Measurements from ENCODE around the gene S1PR3.

Gene S1PR3

DNA sequence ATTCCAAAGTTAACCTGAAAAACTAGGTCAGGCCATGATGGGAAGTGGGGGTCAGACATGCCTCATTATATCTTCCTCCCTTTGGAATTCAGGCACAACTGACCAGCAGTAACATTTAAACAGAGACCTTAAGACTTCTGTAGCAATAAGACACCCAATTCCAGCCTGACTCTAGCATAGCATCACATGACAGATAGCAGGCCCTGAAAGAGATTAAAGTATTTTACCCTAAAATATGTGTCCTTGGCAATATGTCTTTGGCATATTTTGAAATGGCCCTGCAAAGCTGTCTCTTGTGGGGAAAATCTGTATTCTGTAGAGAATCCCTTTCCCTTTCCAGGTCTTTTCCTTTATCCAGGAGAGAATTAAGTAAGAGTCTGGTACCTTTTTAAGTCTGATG lies 34.3 kb downstream of the S1PR3 start:
- Mint-ChIP-seq H3K4me3 (no peak overlapping the region), H3K36me3 (no peaks in the 10 kb centered on the region), H3K27ac (no peak overlapping the region), H3K9me3 (no peaks in the 10 kb centered on the region), H3K4me1 (no peaks in the 10 kb centered on the region), H3K27me3 (peaks cover 6% of the 10 kb centered on the region)

DNA sequence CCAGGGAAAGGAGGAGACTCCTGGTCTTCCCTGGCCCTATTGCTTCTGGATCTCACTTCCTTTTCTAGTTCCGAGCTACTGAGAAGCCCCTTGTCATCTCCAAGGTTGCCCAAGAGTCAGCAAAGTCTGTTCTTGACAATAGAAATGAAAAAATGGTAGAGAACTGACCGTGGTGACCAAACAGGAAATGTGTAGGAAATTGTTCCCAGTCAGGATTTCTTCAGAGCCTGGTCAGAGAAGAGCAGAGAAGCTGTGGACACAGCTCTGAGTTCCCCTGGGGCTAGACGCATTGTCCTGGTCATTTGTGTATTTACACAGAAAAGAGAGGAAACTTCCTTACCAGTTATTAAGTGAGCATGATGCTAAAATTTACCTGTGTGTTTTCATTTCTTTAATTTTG lies 35.6 kb downstream of the S1PR3 start:
- H3K27me3 Mint-ChIP-seq = peaks cover 10% of the 10 kb centered on the region
- H3K36me3 Mint-ChIP-seq = peaks cover 2% of the 10 kb centered on the region
- H3K4me1 Mint-ChIP-seq = no peaks in the 10 kb centered on the region
- H3K9me3 Mint-ChIP-seq = no peaks in the 10 kb centered on the region
- no peak overlapping the region for H3K27ac Mint-ChIP-seq
- no peak overlapping the region for H3K4me3 Mint-ChIP-seq

DNA sequence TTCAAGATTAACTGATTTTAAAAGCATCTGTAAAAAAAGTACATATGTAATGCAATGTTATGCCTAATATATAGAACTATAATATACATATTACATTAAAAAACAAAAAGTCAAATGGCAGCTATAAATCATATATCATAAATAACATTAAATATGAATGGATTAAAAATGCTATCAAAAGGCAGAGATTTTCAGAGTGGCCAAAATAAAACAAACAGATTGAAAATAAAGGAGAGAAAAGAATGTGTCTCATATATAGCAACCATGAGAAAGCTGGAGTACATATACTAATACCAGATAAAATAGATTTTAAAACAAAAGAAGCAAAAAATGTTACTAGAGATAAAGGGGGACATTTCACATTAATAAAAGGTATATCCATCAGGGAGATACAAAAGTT lies 38.5 kb downstream of the S1PR3 start:
- peaks cover 16% of the 10 kb centered on the region for H3K27me3 Mint-ChIP-seq

DNA sequence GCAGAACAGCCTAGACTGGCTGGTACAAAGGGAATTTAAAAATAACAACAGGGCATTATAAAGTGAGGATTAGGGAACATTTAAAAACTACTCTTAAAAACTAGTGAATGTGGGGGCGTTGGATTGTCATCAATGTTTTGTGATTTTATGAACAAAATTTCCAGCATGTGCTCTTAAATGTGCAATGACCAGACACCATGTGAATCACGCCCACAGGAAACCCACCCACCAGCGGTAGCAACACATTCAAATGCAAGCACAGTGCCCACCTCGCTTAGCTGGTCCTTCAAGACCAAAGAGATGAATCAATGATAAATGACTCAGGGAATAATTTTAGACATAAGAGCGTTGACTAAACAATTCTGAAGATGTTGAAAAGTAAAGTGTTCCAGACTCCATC lies 40.9 kb downstream of the S1PR3 start:
- Mint-ChIP-seq H3K9me3 (no peaks in the 10 kb centered on the region), H3K36me3 (peaks cover 2% of the 10 kb centered on the region), H3K4me3 (no peak overlapping the region)

More for the DNA sequence above, 38.5 kb downstream of the S1PR3 start:
- H3K27ac Mint-ChIP-seq = no peak overlapping the region
- no peak overlapping the region for H3K4me3 Mint-ChIP-seq
- H3K9me3 Mint-ChIP-seq = no peaks in the 10 kb centered on the region
- no peaks in the 10 kb centered on the region for H3K4me1 Mint-ChIP-seq
- peaks cover 2% of the 10 kb centered on the region for H3K36me3 Mint-ChIP-seq

DNA sequence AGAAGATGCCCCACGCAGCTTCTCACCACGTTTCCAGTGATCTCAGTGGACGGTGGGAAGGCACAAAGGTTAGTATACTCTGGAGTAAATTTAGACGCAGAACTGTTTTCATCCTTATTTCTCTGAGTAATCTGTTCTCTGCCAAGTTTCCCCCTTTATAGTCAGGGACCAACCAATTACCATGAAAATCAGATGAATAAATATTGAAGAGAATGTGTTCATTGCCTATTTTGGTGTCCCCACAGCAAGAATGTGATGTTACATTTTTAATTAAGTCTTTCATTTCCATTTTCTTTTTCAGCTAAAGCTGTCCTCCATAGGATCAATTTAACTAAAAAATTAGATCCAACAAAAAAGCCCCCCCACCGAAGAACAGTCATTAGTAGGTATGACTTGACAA lies 41.4 kb downstream of the S1PR3 start:
- Mint-ChIP-seq H3K27ac (no peak overlapping the region), H3K4me3 (no peak overlapping the region), H3K4me1 (no peaks in the 10 kb centered on the region), H3K36me3 (peaks cover 2% of the 10 kb centered on the region), H3K27me3 (peaks cover 20% of the 10 kb centered on the region), H3K9me3 (no peaks in the 10 kb centered on the region)

More for the DNA sequence above, 40.9 kb downstream of the S1PR3 start:
- peaks cover 20% of the 10 kb centered on the region for H3K27me3 Mint-ChIP-seq
- no peak overlapping the region for H3K27ac Mint-ChIP-seq
- no peaks in the 10 kb centered on the region for H3K4me1 Mint-ChIP-seq

DNA sequence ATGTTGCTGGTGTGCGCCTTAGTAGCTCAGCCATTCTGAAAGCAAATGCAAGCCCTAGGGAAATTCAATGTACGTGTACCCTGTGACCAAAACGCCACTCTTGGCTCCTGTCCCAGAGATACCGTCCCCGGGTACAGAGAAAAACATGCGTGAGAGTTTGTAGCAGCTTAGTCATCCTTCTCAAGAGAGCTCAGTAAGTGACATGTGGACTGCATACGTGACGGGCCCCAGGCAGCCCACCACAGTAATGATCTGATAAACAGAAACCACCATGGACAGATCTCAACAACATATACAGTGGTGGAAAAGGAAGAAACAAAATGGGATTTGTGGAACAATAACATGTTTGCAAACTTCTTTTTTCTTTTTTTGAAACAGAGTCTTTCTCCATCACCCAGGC lies 45.1 kb downstream of the S1PR3 start:
- Mint-ChIP-seq H3K27me3 (peaks cover 15% of the 10 kb centered on the region), H3K4me3 (no peak overlapping the region), H3K36me3 (no peaks in the 10 kb centered on the region), H3K27ac (no peak overlapping the region), H3K9me3 (no peaks in the 10 kb centered on the region), H3K4me1 (no peaks in the 10 kb centered on the region)

DNA sequence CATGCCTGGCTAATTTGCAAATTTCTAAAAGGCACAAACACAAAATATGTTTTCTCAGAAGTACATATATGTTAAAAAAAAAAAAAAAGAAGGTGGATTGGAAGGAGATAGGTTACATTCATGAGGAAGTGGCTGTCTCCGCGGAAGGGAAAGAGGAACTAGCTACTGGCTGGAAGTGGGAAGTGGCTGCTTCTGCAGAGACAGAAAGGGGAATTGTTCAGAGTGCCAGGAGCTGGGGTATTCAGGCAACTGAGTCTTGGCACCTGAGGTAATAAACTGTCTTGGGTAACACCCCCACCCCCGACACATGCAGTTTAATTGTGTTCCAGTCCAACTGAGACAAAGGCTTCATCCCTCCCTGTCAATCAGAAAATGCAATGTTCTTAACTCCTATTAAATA lies 45.6 kb downstream of the S1PR3 start:
- no peaks in the 10 kb centered on the region for H3K36me3 Mint-ChIP-seq
- no peak overlapping the region for H3K4me3 Mint-ChIP-seq
- peaks cover 15% of the 10 kb centered on the region for H3K27me3 Mint-ChIP-seq
- H3K4me1 Mint-ChIP-seq = no peaks in the 10 kb centered on the region
- H3K27ac Mint-ChIP-seq = no peak overlapping the region
- no peaks in the 10 kb centered on the region for H3K9me3 Mint-ChIP-seq

DNA sequence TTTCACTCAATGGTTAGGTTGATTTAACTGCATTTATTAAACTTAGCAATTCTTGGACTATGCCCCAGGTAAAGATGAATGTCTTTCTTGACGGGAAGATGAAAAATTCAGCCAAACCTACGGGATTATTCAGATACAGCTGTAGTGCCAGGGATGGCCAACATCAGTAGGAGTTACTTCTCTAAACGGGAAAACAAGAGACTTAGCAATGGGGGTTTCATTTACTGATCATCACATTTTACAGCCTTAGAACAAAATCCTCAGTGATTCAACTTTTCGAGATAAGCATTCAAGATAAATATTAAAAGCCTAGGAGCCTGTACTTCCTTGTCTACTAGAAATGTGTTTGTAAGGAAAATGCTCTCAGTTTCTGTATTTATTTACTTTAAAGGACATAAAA lies 46.1 kb downstream of the S1PR3 start:
- Mint-ChIP-seq H3K9me3 (no peaks in the 10 kb centered on the region), H3K4me3 (no peak overlapping the region), H3K27me3 (peaks cover 15% of the 10 kb centered on the region), H3K27ac (no peak overlapping the region), H3K36me3 (no peaks in the 10 kb centered on the region), H3K4me1 (no peaks in the 10 kb centered on the region)

DNA sequence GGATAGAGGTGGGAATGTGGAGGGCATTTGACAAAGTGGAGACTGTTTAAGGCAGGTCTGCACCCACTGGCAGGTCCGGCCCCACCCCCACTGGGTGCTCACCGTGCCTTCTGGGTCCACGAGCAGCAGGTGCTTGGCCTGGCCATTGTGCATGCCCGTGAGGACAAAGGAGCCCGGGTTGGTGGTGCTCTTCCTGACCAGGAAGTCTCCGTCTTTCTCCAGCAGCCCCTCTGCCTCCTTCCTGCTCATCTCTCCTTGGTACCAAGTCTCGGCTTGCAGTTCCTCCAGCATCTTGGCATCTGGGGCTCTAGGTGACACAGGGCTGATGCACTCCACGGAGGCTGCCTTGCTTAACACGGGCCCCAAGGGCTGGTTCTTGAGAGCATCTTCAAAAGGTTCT lies 46.6 kb downstream of the S1PR3 start:
- no peak overlapping the region for H3K4me3 Mint-ChIP-seq
- H3K36me3 Mint-ChIP-seq = no peaks in the 10 kb centered on the region
- no peaks in the 10 kb centered on the region for H3K4me1 Mint-ChIP-seq
- no peaks in the 10 kb centered on the region for H3K9me3 Mint-ChIP-seq
- H3K27me3 Mint-ChIP-seq = peaks cover 12% of the 10 kb centered on the region
- no peak overlapping the region for H3K27ac Mint-ChIP-seq

DNA sequence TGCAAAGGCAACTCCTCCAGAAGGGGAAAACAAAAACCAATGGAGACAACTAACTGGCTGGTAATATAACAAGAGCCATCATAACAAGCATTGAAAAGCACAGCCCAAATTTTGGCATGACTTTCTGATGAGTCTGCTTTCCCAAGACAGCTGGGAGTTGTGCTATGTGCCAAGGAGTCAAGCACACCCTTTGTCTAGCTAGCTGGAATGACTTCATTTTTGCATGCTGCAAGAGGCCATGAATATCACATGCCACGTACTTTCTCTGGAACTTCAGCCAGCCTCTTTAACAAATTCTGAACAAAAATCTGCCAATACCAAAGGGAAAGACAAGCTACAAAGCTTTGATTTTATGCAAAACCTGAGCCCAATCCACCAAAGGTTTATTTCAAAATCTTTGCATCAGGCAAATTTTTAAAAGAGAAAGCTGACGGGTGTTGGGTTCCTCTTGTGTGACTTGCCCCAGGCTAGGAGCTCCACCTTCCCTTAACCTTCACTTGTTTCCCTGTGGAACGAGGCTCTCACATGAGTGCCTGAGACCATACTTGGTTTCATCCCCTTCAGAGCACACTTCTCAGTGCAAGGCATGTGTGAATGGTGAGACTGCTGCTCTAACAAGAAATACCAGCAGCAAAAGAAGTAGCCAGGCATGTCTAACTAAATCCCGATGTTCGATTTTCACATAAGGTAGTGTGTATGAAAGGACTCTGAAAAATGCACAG lies 47.3 kb downstream of the S1PR3 start:
- H3K27ac Mint-ChIP-seq = no peak overlapping the region
- H3K27me3 Mint-ChIP-seq = peaks cover 10% of the 10 kb centered on the region
- no peaks in the 10 kb centered on the region for H3K9me3 Mint-ChIP-seq
- no peaks in the 10 kb centered on the region for H3K36me3 Mint-ChIP-seq
- no peaks in the 10 kb centered on the region for H3K4me1 Mint-ChIP-seq
- no peak overlapping the region for H3K4me3 Mint-ChIP-seq

DNA sequence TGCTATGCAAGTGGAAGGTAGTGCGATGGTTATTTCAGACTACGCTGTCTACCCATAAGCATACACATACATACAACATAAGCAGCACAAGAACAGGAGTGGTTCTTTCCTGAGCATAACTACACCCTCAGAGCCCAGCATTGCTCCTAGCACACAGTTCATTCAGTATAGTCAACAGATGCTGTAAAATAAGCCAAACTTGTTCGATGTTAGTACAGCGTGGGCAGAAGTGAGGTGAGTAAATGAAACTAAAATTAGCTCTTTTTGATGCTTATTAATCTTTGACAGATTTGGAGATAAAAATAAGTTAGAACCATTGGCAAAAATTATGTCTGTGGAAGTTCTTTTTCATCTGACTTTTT lies 47.8 kb downstream of the S1PR3 start:
- H3K9me3 Mint-ChIP-seq = no peaks in the 10 kb centered on the region
- H3K27ac Mint-ChIP-seq = no peak overlapping the region
- peaks cover 7% of the 10 kb centered on the region for H3K27me3 Mint-ChIP-seq
- H3K4me3 Mint-ChIP-seq = no peak overlapping the region
- H3K36me3 Mint-ChIP-seq = no peaks in the 10 kb centered on the region
- H3K4me1 Mint-ChIP-seq = no peaks in the 10 kb centered on the region

DNA sequence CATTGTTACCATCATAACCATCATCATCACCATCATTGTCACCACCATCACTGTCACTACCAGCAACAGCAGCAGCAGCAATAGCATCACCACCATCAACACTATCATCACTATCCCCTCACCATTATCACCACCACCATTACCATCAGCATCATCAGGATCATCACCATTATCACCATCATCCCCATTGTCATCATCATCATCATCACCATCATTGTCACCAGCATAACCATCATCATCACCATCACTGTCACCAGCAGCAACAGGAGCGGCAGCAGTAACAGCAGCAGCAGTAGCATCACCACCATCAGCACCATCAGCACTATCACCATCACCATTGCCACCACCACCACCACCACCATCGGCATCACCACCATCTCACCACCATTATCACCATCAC lies 48.4 kb downstream of the S1PR3 start:
- peaks cover 7% of the 10 kb centered on the region for H3K27me3 Mint-ChIP-seq
- H3K9me3 Mint-ChIP-seq = no peaks in the 10 kb centered on the region
- no peaks in the 10 kb centered on the region for H3K36me3 Mint-ChIP-seq
- no peaks in the 10 kb centered on the region for H3K4me1 Mint-ChIP-seq
- H3K4me3 Mint-ChIP-seq = no peak overlapping the region
- no peak overlapping the region for H3K27ac Mint-ChIP-seq

DNA sequence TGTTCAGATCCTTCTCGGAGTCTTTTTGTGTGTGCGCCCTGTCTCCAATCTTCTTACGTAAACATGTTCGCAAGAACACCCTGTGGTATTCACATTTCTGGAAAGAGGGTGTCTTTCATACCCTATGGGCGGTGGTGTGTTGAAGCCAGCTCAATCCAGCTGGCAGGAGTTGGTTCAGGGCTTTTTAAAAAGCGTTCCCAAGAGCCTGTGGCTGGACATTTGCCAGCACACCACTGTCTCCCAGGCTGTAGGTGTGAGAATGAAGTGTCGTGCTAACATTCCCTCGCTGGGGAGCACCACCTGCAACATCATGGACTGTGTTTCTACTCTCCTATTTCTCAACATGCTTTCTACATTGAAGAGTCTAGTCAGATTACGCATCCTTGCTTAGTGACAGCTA lies 51.7 kb downstream of the S1PR3 start:
- H3K4me1 Mint-ChIP-seq = no peaks in the 10 kb centered on the region
- no peak overlapping the region for H3K4me3 Mint-ChIP-seq
- H3K36me3 Mint-ChIP-seq = no peaks in the 10 kb centered on the region
- H3K27me3 Mint-ChIP-seq = peaks cover 8% of the 10 kb centered on the region
- H3K9me3 Mint-ChIP-seq = no peaks in the 10 kb centered on the region
- H3K27ac Mint-ChIP-seq = no peak overlapping the region

DNA sequence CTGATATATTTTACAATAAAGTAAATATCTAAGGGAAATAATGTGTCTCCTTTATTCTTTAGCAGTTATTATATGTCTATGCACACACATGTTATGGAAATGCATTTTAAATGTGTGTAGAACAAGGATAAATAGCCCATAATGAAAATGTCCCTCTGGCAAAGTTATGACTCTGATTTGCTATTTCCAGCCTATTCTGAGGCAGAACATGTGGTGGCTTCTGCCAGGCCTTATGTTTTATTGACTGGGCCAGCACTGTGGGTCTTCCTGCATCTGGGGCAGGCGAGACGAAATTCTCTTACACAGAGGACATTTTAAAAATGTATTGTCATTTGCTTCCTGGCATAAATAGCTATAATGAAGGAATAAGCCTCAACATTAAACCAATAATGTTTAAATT lies 52.8 kb downstream of the S1PR3 start:
- Mint-ChIP-seq H3K4me3 (no peak overlapping the region), H3K27ac (no peak overlapping the region), H3K36me3 (no peaks in the 10 kb centered on the region), H3K9me3 (no peaks in the 10 kb centered on the region), H3K27me3 (peaks cover 10% of the 10 kb centered on the region), H3K4me1 (no peaks in the 10 kb centered on the region)

DNA sequence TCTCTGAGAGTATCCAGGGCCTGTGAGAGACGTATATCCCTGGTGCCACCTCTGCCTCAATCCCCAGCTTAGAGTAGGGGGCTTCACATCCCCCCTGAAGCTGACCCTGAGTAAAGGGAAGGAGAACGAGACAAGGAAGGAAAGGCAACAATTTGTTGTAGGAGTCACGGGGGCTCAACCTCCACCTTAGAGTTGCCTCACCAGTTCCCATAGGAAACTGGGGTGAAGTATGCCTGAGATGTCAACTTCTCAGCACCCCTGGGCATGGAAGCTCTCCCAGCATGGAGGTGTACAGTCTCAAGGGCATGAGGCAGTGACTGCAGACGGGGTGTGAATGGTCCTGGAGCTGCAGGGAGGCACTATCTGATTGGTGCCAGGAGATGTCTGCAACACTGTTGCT lies 53.6 kb downstream of the S1PR3 start:
- Mint-ChIP-seq H3K4me1 (no peaks in the 10 kb centered on the region), H3K36me3 (no peaks in the 10 kb centered on the region), H3K27me3 (peaks cover 10% of the 10 kb centered on the region), H3K9me3 (no peaks in the 10 kb centered on the region), H3K4me3 (no peak overlapping the region), H3K27ac (no peak overlapping the region)

DNA sequence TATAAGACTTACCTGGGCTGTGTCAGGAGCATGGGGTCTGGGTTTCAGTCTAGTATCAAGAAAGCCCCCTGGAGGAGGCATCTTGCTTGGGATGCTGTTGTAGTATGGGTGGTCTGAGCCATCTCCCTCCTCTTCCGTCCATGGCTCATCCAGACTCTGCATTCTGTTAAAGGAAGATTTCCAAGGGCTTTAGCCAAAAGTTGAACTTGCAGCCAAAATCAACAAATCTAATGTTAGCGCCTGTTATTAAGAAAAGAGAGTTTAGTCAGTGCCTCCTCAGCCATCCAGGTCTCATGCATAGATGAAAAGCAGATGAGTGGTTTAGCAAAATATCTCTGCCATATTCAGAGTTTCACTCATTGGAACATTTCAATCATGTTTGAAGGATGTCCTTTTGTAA lies 55.6 kb downstream of the S1PR3 start:
- H3K27ac Mint-ChIP-seq = no peak overlapping the region
- H3K9me3 Mint-ChIP-seq = no peaks in the 10 kb centered on the region
- H3K36me3 Mint-ChIP-seq = no peaks in the 10 kb centered on the region
- H3K4me1 Mint-ChIP-seq = no peaks in the 10 kb centered on the region
- H3K27me3 Mint-ChIP-seq = peaks cover 10% of the 10 kb centered on the region
- no peak overlapping the region for H3K4me3 Mint-ChIP-seq

DNA sequence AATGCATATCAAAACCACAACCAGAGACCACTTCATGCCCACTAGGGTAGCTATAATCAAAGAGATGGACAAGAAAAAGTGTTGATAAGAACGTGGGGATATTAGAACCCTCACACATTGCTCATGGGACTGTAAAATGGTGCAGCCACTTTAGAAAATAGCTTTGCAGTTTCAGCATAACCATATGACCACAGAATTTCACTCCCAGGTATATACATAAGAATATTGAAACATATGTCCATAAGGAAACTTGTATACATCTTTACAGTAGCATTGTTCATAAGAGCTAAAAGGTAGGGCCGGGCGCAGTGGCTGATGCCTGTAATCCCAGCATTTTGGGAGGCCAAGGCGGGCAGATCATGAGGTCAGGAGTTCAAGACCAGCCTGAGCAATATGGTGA lies 56.4 kb downstream of the S1PR3 start:
- Mint-ChIP-seq H3K4me1 (no peaks in the 10 kb centered on the region), H3K27me3 (peaks cover 10% of the 10 kb centered on the region)

More for the DNA sequence above, 56.4 kb downstream of the S1PR3 start:
- Mint-ChIP-seq H3K4me3 (no peak overlapping the region), H3K9me3 (no peaks in the 10 kb centered on the region), H3K36me3 (no peaks in the 10 kb centered on the region), H3K27ac (no peak overlapping the region)
